GM10266 (cell line): ENCODE measurements around the gene BOK.

Experiments
- DNase-seq: peaks from one replicate; pipeline ENCODE4 v3.0.0; 2012; ENCODE audit errors: extremely low spot score
- TF ChIP-seq, protein P1 (sequence below): IDR thresholded peaks from 2 replicates; pipeline ENCODE4 v1.5.1; 2012; ENCODE audit warnings: mild to moderate bottlenecking, low read depth; ENCODE audit not compliant: control insufficient read depth, insufficient read depth; ENCODE audit errors: missing control alignments

Gene BOK

DNA sequence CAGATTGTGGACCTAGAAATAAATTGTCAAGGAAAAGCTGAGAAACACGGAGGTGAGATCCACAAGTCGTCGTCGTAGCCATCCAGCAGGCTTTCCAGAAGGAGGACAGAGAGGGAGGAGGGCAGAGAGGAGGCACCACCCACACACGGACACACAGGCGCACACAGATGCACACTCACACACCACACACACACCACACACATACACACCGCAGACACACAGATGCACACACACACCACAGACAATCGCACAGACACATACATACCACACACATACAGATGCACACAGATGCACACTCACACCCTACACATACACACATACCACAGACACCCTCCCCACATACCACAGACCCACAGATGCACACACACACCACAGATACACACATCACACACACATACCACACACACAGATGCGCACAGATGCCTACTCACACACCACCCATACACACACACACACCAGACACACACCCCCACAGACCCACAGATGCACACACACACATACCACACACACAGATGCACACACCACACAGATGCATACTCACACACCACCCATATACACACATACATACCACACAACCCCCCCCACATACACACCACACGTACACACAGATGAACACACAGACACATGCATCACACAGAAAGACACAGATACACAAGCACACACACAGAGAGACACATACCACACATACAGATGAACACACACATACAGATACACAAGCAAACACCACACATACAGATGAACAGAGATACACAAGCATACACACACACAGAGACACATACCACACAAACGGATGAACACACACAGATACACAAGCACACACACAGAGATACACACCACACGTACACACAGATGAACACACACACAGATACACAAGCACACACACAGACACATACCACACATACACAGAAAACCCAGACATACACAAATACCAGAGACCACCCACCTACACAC lies 12.7 kb upstream of the BOK start:
- TF ChIP-seq, protein P1, sequence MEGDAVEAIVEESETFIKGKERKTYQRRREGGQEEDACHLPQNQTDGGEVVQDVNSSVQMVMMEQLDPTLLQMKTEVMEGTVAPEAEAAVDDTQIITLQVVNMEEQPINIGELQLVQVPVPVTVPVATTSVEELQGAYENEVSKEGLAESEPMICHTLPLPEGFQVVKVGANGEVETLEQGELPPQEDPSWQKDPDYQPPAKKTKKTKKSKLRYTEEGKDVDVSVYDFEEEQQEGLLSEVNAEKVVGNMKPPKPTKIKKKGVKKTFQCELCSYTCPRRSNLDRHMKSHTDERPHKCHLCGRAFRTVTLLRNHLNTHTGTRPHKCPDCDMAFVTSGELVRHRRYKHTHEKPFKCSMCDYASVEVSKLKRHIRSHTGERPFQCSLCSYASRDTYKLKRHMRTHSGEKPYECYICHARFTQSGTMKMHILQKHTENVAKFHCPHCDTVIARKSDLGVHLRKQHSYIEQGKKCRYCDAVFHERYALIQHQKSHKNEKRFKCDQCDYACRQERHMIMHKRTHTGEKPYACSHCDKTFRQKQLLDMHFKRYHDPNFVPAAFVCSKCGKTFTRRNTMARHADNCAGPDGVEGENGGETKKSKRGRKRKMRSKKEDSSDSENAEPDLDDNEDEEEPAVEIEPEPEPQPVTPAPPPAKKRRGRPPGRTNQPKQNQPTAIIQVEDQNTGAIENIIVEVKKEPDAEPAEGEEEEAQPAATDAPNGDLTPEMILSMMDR: no peak
- DNase-seq: peak; percentile 6

DNA sequence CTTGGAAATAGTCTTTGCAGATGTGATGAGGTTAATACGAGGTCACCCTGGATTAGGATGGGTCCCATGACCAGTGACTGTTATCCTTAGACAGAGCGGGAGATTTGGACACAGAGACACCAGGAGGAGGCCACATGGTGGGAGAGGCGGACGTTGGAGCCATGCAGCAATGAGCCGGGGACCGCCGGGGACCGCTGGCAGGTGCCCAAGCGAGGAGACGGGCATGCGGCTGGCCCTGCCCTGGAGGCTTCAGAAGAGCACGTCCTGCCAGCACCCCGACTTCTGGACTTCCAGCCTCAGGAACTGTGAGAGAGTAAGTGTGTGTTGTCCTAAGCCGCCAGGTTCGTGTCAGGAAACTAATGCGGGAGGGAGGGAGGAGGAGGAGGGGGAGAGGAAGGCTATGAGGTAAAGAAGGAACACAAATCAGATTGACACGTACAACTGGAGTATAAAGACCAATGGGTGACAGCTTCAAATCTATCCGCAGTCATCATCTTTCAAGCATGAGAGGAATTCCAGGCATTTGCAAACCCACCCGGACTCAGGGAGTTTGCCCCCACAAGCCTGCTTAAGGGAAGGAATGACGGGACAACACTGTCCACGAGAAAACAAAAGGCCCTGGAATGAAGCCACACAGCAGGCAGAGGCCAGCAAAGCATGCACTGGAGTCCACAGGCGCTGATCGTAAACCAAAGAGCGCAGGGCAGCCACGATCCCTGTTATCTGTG lies 11.6 kb upstream of the BOK start:
- TF ChIP-seq, protein P1: no peak
- DNase-seq: no peak

DNA sequence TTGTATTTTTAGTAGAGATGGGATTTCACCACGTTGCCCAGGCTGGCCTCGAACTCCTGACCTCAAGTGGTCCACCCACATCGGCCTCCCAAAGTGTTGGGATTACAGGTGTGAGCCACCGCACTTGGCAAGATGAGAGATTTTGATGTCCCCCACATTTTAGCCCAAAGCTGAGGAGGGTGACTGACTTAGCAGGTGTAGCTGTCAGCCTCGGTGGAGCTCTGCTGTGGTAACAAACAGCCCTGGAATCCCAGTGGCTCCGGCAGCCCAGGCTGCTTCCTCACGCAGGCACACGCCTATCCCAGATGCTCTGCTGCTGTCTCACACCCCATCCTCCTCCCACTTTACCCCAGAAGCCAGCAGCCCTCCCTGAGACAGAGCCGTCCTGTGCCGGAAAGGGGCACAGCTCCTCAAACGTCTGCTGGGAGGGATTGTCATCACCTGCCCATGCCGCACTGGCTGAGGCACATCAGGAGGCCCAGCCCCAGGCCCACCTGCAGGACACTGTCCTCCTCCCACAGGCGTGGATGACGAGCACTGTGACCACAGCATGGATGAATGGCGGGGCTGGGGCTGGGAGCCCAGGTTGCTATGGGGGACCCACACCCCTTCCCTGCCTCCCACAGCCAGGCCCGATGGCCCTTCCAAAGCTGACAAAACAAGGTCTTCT lies 10.6 kb upstream of the BOK start:
- no peak for DNase-seq

DNA sequence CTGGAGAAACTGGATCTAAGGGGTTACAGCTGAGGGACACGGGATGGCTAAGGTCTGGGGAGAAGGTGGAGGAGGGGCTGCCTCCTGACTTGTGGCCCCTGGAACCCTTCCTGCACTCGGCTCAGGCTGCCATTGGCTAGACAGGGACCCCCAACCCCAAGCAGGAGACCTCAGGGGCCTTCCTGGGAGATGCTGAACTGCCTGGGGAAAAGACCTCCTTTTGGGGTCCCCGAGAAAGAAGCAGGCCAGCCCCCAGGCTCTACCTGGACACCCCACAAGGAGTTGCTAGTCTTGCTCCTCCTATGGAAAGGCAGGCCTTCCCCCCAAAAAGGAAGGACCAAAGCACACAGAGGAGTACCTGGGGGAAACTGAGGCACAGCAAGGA lies 10.1 kb upstream of the BOK start:
- TF ChIP-seq, protein P1: no peak
- DNase-seq: no peak

More for the DNA sequence above, 10.6 kb upstream of the BOK start:
- TF ChIP-seq, protein P1: no peak

DNA sequence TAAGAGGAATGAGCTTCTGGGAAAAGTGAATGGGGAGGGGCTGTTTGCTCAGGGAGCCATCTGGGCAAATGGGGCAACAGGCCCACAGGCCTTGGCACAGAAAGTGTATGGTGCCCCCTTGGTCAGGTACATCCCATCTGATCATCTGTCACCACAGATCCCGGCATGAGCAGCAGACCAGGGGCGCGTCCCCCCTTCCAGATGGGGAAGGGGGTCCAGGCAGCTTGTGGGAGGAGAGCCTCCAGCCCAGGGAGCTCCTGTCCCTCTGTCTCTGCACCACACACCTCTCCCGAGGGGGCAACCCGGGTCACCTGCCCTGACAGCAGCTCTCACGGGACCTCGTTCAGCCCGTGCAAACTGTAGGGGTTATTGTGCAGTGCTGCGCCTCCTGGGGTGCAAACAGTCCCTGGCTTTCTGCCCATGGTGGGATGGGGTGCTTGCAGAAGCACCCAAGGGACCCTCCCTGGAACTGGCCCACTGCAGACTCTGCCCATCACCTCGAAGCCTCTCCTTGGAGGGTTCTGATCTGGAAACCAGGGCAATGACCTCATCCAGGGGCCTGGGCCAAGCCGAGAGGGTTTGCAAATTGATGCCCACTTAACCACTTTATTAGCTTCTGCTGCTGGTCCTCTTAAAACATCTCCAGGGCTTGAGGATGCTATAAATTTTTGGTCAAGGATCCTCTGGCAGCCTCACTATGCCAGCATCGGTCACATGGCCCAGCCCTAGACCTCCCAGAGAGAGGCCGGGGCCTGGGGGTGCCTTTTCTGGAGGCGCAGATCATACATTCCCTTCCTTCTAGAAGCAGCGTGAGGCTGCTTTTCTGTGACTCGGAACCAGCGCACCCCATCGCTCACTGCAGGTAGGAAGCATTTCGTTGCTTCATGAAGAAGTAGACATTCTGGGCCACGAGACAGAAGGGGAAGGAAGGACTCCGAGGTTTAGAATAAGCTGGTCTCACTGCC lies 7.6 kb upstream of the BOK start:
- TF ChIP-seq, protein P1: no peak
- no peak for DNase-seq

DNA sequence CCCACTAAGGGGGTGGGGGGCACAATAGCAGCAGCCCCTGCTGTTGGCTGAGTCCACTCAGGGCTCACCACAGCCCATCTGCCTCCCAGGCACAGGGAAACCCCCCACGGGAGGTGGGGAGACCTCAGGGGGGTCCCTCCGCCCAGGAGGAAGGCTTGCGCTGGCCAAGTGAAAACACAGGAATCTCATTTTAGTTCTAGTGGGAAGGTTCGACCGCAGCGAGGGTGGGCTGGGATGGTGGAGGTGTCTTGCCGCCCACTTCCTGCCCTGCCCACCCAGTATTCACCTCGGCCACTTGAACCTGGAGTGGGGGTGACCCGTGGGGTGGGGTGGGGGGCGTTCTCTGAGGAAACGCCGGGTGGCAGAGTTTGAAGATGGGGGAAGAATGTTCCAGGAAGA lies 6.9 kb upstream of the BOK start:
- TF ChIP-seq, protein P1: no peak
- DNase-seq: no peak
